Activated T-helper 1 cell treated with anti-CD3 and anti-CD28 coated beads, Interleukin-2, amount 50 U/mL, for 16 hours (primary cell): ENCODE results near the gene NIPSNAP3A.
"Not testable (repeated sequence)": the region's sequence is repeated elsewhere in the genome, so short reads cannot be mapped to it uniquely, and the experiment has no call there.

Experiments used
- DNase-seq, 2 donors: peaks; one replicate each; pipeline ENCODE4 v3.0.0-alpha.2; 2020; ENCODE audit warnings: low read depth in 1 of 2, low spot score in 1 of 2

Gene NIPSNAP3A

DNA sequence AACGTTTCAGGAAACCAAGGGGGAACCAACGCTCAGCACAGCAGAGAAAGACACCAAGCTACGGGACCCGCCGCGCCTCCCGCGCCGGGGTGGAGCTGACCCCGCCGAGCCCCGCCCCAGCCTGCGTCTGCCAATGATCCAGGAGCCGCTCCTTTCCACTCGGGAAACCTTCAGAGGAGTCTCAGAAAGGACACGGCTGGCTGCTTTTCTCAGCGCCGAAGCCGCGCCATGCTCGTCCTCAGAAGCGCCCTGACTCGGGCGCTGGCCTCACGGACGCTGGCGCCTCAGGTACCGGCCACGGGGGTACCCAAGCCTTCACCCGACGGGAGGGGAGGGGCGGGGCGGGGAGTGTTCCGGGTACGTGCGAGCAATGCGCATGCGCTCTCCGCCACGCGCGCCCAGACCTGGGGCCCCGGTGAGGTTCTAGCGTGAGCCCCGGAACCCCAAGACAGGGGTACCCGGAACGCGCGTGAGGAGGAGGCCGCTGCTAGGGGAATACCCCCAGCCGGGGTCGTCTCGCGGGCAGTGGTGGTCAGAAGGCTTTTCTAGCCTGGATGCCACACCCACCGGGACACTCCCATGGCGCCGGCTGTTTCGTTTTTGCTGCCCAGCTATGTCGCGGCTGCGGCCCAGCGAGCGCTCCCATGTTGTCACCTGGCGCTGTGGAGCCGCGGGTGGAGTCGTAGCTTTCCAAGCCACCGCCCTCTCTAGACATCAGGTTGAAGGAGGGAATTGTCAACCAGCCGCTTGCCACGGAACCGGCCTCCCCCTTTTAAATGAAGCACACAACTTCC is at the start of gene NIPSNAP3A:
Gene NIPSNAP3A, plus strand, starts transcription at position 119 of the 794 bp plus-strand sequence. Its CDS starts 110 bp downstream, at position 229.
- peak; percentile 73 to 76 for DNase-seq

- no peak for DNase-seq
Observed at GRCh38 chr9:104700306-104700705, 47.2 kb upstream of the NIPSNAP3A start.

DNA sequence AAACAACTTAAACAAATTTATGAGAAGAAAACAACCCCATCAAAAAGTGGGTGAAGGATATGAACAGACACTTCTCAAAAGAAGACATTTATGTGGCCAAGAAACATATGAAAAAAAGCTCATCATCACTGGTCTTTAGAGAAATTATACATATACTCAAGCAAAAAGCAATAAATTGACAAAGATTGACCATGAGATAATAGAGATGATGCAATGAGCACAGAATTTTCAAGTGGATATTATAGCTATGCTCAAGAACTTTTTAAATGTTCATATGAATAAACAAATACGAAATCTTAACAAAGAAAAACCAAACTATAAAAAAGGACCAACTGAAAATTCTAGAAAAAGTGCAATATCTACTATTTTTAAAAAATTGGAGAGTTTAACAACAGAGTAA is 38.7 kb upstream of the NIPSNAP3A start:
- DNase-seq, result not testable (repeated sequence)

DNA sequence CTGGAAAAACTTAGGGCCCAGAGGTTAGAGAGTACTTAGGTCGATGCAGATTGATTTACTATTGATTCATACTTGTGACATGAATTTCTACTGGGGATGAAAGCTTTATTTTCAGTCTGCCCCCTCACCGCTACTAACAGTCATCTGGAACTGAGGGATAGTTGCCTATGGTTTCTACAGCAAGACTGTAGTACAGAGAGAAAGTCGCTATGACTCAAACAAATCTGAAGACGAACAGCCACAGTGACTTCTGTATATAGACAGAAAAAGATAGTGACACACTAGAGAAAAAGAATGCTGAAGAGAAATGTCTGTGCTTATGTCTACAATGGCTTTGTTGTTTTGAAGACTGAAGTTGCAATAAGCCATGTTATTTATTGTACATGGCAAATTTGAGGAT is 35.9 kb upstream of the NIPSNAP3A start:
- no peak for DNase-seq

DNA sequence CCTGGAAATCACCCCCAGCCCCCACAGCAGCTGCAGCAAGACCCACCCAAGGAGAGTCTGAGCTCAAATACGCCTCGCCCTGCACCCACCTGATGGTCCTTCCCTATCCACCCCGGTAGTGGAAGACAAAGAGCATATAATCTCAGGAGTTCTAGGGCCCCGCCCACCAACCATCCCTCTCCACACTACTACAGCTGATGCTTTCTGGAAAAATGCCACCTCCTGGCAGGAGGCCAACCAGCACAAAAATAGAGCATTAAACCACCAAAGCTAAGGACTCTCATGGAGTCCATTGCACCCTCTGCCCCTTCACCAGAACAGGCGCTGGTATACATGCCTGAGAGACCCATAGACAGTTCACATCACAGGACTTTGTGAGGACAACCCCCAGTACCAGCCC is 22.5 kb upstream of the NIPSNAP3A start:
- no peak for DNase-seq

GRCh38 chr9:104738452-104738851 is 9.0 kb upstream of the NIPSNAP3A start:
- no peak for DNase-seq

DNA sequence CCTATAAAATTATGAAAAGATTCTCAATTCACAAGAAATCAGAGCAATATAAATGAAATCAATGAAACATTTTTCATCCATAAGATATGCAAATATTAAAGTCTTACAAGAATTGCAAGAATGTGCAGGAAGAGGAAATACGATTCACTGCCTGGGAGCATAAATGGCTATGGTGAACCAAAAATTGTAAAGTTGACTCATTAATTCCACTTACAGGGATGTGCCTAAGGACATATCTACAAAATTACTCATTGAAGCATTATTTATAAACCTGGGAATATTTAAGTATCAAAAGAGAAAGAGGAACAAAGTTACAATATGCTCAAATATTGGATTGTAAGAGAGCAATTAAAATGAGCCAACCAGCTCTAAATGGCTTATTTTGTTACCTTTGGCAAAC is 6.9 kb upstream of the NIPSNAP3A start:
- no peak for DNase-seq

DNA sequence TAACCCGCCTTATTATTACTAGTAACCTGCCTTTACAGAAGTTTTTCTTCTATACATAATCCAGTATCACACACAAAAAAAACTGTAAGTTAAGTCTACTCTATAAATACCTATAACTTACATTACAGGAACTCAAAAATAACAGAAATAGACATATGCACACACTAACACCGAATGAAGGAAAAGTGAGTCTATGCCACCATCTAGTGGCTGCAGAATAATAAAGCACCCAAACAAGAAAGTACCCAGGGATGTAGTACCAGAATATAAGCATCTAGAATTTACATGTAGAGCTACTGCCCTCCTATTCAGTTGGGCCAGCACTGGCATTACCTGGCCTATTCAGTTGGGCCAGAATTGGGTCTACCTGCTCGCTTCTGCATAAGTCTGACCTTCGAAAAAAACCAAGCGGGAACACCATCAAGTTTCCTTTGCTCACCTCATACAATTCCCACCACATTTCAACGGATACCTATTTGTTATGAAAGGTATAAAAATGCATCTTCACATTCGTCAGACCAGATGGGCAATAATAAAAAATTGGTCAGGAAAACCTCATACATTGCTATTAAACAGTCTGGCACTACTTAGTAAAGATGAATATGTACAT is 4.0 kb upstream of the NIPSNAP3A start:
- DNase-seq, result no peak

DNA sequence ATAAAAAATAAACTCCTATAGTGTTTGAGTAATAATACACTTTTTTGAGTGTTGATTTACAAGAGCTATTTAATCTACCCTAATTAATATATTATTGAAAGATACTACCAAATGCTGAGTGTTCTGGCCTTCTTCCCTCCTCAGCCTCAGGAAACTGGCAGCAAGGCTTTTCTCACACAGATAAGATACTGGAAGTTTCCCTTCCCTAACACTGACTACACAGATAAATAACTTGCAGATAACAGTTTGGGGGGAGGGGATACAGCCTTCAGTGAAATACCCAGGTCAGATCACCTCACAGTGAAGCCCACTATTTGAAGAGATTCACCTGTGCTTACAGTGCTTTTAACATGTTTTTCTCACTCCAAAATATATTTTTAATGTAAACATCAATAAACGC is 1.6 kb upstream of the NIPSNAP3A start:
- no peak for DNase-seq

- no peak for DNase-seq
Observed at GRCh38 chr9:104746285-104746684, 1.2 kb upstream of the NIPSNAP3A start.

DNA sequence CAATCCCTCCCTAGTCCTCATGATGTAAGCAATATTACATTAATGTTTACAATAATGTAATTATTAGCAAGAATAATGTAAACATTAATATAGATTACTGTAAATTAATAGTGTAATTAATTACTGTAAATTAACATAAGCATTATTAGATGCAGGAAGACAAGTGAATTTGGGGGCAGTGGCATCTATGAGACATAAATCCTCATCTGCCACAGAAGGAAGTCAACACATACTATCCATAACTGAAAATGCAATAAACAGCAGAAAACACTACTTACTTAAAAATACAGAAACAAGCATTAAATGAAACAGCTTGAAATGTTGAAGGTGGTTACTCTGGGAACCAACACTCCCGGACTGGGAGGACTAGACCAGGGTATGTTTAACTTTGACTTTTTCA is 685 bp upstream of the NIPSNAP3A start:
- DNase-seq, result no peak

DNA sequence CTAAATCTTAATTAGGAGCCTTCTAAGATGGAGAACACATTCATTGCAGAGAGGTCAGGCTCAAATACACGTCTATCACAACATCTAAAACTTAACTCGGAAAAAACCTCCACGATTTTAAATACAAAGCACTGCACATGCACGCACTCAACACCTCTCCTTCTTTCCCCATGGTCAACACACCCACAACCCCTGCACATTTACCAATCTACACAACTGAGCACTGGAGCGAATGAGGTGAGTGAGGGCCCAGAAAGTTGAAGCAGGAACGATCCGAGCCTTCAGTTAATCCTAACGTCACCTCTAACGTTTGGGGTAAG is 278 bp upstream of the NIPSNAP3A start:
- DNase-seq, result no peak

GRCh38 chr9:104748359-104749031 is 1.0 kb downstream of the NIPSNAP3A start:
- no peak for DNase-seq

GRCh38 chr9:104750185-104750767 is 2.8 kb downstream of the NIPSNAP3A start:
- no peak for DNase-seq

- DNase-seq, result no peak
Observed at GRCh38 chr9:104758974-104759373, 11.5 kb downstream of the NIPSNAP3A start.

DNA sequence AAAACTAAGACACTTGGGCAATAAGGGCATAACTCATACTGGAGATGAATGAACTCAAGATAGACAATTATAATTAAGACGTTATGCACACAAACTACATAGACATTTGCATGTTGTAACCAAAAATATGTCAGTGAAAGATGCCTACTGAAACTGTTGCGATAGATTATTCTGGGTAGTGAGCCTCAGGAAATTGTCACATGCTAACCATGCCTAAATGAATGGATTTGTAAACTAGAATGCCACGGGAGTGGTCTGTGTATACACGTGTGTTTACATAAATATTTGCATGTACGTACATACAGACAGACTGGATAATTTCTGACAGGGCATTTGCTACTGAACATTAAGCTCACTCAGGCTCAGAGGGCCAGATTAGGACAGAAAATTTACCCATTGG is 17.7 kb downstream of the NIPSNAP3A start:
- no peak for DNase-seq

GRCh38 chr9:104766025-104766424 is 18.5 kb downstream of the NIPSNAP3A start:
- no peak for DNase-seq

- DNase-seq, result no peak
Observed at GRCh38 chr9:104767507-104767906, 20.0 kb downstream of the NIPSNAP3A start.

DNA sequence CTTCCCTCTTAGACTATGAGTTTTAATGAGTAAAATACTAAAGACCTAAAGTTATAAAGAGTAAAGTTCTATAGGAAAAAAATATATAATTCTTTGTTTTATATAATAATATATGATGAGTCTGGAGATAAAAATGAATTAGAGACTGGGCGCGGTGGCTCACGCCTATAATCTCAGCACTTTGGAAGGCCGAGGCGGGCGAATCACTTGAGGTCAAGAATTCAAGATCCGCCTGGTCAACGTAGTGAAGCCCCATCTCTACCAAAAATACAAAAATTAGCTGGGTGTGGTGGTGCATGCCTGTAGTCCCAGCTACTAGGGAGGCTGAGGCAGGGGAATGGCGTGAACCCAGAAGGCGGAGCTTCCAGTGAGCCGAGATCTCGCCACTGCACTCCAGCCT is 21.5 kb downstream of the NIPSNAP3A start:
- DNase-seq, result not testable (repeated sequence)

DNA sequence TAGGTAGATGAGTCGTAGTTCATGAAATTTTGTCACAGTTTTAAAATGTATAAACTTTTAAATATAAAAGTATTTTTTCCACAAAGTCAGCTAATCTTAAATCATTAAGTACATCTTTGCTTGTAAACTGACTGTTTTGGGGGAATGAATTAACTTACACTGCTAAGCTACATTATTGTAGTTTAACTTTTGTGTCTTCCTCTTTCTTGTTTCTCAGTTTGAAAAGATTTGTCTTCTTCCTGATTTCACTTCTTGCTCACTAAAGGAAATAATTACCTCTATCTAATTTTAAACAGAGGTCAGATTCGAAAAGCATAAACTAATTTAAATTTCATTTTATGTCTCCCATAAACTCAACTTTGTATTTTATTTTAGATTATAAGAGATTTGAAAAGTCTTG is 22.2 kb downstream of the NIPSNAP3A start:
- DNase-seq, result no peak

DNA sequence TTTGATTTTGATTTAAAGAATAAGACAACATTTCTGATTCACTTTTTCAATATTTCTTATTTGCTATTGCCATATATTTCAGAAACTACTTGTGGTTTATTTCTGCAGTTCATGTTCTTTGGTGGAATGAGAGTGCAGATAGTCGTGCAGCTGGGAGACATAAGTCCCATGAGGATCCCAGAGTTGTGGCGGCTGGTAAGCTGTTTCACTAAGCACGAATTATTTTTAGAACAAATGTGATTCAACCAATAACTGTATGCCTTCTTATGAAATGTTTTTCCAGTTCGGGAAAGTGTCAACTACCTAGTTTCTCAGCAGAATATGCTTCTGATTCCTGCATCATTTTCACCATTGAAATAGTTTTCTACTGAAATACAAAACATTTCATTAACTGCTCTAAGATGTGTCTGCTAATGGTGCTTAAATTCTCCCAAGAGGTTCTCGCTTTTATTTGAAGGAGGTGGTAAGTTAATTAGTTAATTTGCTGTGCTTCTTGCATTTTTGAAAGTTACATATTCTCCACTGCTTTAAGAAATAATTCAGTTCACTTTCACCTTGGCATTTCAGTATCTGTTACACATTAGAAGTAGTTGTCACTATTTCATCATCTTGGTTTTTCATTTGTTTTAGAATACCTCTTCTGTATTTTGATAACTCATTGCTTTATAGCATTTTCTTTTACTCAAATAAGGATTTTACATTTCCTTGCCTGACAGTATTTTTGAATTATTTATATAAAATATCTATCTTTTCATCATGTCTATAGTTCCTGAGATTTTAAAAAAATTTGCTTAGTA is 25.4 kb downstream of the NIPSNAP3A start:
- no peak for DNase-seq
